ENCODE data around the gene C1RL. TPM values are rescaled to one million over a fixed set of nuclear protein-coding genes. Genes with fewer than 3 reads are reported as not detected.
A peak's percentile ranks its signal among the peaks of the same experiment; 100 is the strongest.
"Not testable (repeated sequence)": the region's sequence is repeated elsewhere in the genome, so short reads cannot be mapped to it uniquely, and the experiment has no call there.

The C1RL gene
- total RNA-seq, 1 donor from 2014 or later, result 80.5 TPM

DNA sequence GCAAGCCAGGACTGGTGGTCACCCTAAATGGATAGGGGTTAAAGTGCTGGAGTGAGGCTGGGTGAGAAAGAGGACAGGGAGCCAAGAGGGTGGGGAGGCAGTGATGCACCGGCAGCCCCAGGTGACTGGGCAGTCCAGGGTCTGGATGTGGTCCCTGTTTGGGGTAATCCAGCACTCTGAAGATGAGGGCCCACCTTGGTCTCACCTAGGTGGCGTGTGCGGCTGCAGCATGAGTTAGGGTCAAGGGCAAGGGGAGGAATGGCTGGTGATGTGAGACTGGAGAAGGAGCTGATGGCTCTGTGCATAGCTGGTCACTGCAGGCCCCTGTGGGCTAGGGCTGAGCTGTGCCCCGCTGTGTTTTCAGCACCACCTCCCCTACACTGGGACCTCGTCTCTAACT lies 1.6 kb upstream of the C1RL start:
- TF ChIP-seq, protein P1, sequence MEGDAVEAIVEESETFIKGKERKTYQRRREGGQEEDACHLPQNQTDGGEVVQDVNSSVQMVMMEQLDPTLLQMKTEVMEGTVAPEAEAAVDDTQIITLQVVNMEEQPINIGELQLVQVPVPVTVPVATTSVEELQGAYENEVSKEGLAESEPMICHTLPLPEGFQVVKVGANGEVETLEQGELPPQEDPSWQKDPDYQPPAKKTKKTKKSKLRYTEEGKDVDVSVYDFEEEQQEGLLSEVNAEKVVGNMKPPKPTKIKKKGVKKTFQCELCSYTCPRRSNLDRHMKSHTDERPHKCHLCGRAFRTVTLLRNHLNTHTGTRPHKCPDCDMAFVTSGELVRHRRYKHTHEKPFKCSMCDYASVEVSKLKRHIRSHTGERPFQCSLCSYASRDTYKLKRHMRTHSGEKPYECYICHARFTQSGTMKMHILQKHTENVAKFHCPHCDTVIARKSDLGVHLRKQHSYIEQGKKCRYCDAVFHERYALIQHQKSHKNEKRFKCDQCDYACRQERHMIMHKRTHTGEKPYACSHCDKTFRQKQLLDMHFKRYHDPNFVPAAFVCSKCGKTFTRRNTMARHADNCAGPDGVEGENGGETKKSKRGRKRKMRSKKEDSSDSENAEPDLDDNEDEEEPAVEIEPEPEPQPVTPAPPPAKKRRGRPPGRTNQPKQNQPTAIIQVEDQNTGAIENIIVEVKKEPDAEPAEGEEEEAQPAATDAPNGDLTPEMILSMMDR (IDR thresholded peaks at IDR 0.05), result no peak
- intact Hi-C loops (cut with DNase I), result no loop called here
- Histone ChIP-seq H3K4me1 (peaks cover 42% of the 10 kb centered on the region), H3K36me3 (peaks cover 5% of the 10 kb centered on the region), H3K4me3 (no peak overlapping the region), H3K27ac (no peak overlapping the region), H3K27me3 (ENCODE audit: low read depth) (no peaks in the 10 kb centered on the region), H3K9me3 (no peaks in the 10 kb centered on the region)
- no peak for ATAC-seq
- DNase-seq, result no peak

DNA sequence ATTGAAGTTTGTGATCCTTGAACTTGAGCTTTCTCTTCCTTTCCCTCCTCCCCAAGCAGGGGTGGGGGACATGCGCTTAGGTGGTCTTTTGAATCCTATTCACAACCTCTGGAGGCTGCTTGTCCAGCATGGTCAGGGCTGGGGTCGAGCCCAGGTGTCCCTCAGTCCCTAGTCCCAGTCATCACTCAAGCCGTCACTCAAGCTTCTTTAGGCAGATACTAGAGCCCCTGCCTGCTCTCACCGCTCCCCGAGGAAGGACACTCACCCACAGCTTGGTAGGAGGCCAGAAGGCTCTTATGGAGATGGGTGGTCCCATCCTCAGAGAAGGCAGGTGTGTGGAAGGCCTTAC lies 532 bp upstream of the C1RL start:
- Histone ChIP-seq H3K9me3 (no peaks in the 10 kb centered on the region), H3K27ac (peak overlapping the region; percentile 96), H3K27me3 (ENCODE audit: low read depth) (no peaks in the 10 kb centered on the region), H3K36me3 (peaks cover 4% of the 10 kb centered on the region), H3K4me1 (peaks cover 42% of the 10 kb centered on the region), H3K4me3 (peak overlapping the region; percentile 73)
- no peak for ATAC-seq
- intact Hi-C loops (cut with DNase I), result no loop called here
- TF ChIP-seq, protein P1 (IDR thresholded peaks at IDR 0.05), result no peak
- no peak for DNase-seq

DNA sequence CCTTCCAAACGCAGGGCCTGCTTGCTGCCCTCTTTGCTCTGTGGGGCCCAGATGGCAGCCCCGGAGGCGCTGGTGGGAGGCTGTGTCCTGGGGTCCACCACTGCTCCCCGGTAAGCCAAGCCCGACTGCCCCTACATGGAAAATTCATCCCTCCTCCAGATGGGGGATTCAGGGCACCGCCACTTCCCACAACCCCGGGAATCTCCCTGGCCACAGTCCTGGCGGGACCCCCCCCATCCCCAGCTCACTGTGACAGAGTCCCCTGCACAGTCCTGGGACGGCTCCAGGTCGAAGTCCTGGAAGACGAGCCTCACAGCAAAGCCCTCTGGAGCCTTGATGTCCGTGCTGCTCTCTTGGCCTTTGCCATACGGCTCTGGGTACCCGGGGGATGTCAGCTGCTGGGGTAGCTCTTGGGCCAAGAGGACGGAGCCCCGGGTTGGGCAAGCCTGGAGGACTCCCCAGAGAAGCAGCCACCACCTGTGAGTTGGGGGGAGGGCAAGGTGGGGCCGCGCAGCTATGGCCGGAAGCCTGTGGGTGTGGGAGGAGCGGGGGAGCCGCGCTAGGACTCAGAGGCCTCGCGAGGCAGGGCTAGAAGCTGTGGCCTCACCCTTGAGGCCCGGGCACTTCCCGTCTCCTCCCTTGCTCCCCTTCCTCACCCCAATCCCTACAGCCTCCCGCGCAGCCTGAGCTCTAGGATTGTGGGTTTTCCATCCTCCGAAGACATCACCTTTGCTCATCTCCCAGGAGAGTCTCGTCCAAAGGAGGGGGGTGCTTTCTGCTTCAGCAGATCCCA lies 815 bp downstream of the C1RL start:
- Histone ChIP-seq H3K27ac (peak overlapping the region; percentile 96), H3K36me3 (peaks cover 17% of the 10 kb centered on the region), H3K9me3 (no peaks in the 10 kb centered on the region), H3K4me1 (peaks cover 38% of the 10 kb centered on the region), H3K4me3 (peak overlapping the region; percentile 73), H3K27me3 (ENCODE audit: low read depth) (no peaks in the 10 kb centered on the region)
- TF ChIP-seq, protein P1 (IDR thresholded peaks at IDR 0.05), result no peak
- ATAC-seq (peak; percentile 93 to 95), DNase-seq (peak; percentile 93)
- intact Hi-C loops (cut with DNase I), result no loop called here

DNA sequence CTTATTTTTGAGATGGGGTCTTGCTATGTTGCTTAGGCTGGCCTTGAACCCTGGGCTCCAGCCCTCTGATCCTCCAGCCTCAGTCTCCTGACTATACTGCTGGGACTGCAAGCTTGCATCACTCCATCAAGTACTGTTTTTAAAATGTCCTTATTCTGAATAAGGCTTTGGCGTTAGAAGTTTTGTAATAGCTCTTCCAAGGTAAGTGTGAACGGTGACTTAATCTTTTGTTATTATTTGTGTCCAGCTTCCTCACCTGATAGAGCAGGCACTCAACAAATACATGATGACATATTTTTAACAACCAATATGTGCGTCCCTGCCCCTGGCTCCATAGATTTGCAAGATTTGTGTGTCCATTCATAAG lies 1.4 kb downstream of the C1RL start:
- Histone ChIP-seq H3K27me3 (ENCODE audit: low read depth) (no peaks in the 10 kb centered on the region), H3K9me3 (no peaks in the 10 kb centered on the region), H3K36me3 (peaks cover 22% of the 10 kb centered on the region), H3K4me1 (peaks cover 33% of the 10 kb centered on the region), H3K27ac (peak overlapping the region; percentile 96), H3K4me3 (peak overlapping the region; percentile 73)
- intact Hi-C loops (cut with DNase I), result no loop called here
- no peak for DNase-seq
- peak; percentile 34 to 65 for ATAC-seq
- TF ChIP-seq, protein P1 (IDR thresholded peaks at IDR 0.05), result no peak

DNA sequence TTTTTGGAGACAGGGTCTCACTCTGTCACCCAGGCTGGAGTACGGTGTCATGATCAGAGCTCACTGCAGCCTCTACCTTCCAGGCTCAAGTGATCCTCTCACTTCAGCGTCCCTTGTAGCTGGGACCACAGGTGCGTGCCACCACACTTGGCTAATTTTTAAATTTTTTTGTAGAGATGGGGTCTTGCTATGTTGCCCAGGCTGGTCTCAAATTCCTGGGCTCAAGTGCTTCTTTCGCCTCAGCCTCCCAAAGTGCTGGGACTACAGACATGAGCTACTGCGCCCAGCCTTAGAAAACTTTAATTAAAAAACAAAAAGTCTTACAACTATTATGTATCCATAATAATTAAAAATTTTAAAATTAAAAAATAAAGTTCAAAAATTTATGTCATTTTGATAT lies 1.8 kb downstream of the C1RL start:
- H3K9me3 ChIP-seq; DNase-seq; intact Hi-C loops (cut with DNase I); ATAC-seq; H3K27me3 ChIP-seq (ENCODE audit: low read depth): not testable (repeated sequence)
- Histone ChIP-seq H3K4me1 (peaks cover 32% of the 10 kb centered on the region), H3K4me3 (peak overlapping the region; percentile 73), H3K36me3 (peaks cover 22% of the 10 kb centered on the region), H3K27ac (peak overlapping the region; percentile 96)

DNA sequence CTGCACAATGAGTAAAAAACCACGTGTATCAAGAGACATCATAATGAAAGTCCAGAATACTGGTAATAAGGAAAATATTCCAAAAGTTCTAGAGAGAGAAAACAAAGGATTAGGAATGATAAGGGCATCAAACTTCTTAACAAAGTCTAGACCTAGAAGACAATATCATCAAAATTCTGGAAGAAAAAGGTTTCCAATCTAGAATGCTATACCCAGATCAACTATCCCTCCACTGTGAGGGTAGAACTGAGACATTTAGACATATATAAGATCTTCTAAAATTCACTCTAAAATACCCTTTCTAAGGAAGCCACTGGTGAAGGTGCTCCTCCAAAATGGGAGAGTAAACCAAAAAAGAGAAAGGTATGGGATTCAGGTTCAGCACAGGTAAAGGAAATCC lies 2.9 kb downstream of the C1RL start:
- Histone ChIP-seq H3K4me1 (peaks cover 32% of the 10 kb centered on the region), H3K27me3 (ENCODE audit: low read depth) (no peaks in the 10 kb centered on the region), H3K4me3 (no peak overlapping the region), H3K36me3 (peaks cover 31% of the 10 kb centered on the region), H3K9me3 (no peaks in the 10 kb centered on the region), H3K27ac (no peak overlapping the region)
- ATAC-seq (no peak), DNase-seq (no peak)
- TF ChIP-seq, protein P1 (IDR thresholded peaks at IDR 0.05), result no peak
- intact Hi-C loops (cut with DNase I), result no loop called here
